Measurements from ENCODE around the gene NTNG1.

NTNG1 gene

DNA sequence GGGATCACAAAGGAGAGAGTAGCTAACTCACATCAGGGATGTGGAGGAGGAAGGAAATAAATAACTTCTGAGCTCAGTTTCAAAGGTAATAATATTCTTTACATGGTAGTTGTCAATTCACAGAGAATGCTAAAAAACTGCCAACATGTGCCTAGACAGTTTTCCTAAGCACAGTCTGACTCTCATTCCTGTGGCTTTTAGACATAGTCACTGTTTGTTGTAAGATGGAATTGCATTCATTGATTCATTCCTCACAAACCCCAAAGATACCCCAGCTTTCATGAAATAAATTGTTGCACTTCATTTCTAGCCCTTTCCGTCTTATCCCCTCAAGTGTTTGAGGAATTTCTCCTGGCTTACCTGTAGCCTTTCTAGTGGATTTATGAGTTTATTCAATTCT lies 263.9 kb downstream of the NTNG1 start:
- DNase-seq (ENCODE audit: low read depth in 2 of 2): no peak

DNA sequence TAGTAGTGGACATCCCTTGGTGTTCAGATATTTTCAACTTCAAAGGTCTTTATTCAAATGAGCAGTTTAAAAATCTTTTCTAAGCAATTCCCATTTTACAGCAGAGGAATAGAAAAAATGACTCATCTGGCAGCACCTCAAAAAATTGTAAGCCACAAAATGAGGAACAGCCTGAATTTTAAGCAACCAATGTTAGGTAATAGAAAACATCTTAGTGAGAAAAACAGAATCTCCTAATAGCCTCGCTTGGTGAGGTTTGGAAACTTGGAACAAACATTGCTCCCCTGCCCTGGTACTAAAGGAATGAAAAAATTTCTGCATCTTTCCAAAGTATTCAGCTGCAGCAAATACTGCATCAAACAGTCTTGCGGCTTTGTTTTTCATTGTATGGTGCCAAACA lies 264.4 kb downstream of the NTNG1 start:
- no peak for DNase-seq (ENCODE audit: low read depth in 2 of 2)

DNA sequence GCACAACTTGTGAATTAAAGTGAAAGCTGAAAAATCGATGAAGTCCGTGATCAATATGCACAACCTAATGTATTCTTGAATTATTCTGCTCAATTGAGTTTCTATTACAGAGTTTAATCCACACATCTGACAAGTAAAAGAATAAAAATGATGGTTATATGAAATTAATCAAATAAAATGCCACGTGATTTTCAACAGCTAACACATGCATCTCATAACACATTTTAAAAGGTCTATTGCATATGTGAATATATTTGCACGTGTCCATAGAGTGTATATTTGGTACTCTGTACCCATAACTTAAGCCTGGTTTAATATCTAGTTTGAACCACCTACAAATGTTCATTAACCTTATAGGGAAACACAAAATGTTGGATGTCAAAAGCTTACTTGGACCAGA lies 266.2 kb downstream of the NTNG1 start:
- no peak for DNase-seq (ENCODE audit: low read depth in 2 of 2)

DNA sequence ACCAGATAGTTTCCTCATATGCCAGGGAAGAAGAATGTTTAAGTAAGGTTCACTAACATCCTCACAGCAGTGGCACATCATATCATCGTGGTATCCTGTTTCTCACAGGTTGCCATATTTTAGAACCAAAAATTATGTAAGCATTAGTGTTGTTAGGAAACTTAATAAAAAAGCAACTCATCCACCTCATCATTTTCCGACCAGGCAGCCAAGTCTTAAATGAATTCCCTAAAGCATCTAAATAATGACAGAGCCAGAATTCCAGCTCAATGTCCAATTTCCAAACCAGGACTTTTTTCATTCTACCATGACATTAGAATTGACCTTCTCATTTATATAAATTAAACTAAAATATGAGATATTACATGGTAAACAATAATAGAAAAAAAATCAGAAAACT lies 272.7 kb downstream of the NTNG1 start:
- DNase-seq (ENCODE audit: low read depth in 2 of 2): no peak

DNA sequence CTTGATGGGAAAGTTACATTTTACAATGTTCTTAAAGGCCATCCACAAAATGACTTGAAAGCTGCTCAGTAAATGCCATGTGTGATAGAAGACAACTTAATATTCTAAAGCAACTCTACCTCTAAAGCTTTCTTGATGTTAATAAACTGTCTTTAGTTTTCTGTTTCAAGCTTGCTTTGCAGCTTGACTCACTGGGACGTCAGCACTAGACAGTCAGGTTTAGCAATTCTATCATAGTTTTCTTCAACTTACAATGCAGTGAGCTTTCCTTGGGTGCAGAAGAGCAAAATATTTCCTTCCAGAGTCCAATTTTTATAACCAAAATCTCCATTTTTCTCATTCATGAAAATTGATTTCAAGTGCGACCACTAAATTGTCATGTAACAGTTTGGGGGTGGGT lies 273.1 kb downstream of the NTNG1 start:
- DNase-seq (ENCODE audit: low read depth in 2 of 2): no peak

DNA sequence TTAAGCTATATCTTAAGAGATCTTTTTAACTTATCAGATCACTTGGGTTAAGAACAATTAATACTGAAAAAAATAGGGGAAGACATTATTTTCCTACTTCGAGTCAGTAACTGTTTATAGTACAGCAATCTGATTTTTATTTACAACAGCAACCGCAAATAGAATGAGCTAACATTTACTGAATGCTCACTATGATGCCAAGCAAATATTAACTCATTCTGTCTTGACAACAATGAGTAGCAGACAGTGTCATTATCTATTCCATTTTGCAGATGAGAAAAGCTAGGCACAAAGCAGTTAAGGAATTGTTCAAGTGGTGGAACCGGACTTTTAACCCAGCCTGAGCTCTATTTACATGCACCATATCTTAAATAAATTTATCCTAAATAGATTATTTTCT lies 273.7 kb downstream of the NTNG1 start:
- DNase-seq (ENCODE audit: low read depth in 2 of 2): no peak

DNA sequence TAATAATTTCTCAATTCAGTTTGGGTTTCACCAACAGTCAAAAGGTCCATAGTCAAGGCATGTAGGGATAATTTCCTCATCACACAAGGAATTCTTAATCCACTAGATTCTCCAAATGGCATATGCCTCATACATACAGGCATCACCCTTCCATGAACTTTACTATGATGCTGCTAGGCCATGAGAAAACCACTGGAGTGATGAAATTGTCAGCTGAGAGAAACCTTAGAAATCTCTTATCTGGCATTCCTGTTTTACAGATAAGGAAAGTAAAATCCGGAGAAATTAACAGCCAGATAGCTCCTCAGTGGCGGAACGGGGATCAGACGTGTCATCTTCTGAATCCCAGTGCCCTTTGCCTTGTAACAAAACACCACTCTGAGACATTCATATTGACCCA lies 274.4 kb downstream of the NTNG1 start:
- no peak for DNase-seq (ENCODE audit: low read depth in 2 of 2)

DNA sequence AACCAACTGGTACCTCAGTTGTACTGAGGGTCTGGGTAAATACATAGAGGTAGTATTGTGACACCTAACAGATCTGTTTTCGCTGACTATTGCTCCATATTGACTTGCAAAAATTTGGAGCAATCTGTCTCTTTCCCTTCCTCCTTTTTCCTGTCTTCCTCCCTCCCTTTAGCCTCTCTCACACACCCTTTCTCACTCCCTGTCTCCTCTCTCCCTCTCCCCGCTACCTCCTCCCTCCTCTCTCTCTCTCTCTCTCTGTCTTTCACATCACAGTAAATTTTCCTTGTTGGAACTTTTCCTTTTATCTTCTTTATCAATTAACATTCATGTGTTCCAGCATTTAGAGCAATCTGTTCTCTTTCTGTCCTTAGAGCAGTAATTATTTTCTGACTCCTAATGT lies 278.2 kb downstream of the NTNG1 start:
- DNase-seq (ENCODE audit: low read depth in 2 of 2): no peak

DNA sequence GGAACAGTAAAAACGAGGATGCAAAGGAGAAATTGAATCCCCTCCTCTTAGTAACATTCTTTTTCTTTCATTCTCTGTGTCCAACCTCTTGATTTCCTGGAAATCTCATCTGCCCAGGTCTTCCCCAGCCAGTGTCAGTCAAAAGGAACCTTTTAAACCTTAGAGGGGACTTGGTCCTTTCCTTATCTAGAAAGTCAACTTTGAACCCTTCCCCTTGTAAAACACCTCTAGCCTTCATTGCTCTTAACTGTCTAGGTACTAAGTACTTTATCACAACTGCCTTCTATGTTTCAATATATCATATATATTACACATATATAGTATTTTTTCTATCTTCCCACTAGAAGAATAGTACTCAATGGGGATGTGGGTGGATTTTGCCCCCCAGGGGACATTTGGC lies 282.1 kb downstream of the NTNG1 start:
- no peak for DNase-seq (ENCODE audit: low read depth in 2 of 2)

DNA sequence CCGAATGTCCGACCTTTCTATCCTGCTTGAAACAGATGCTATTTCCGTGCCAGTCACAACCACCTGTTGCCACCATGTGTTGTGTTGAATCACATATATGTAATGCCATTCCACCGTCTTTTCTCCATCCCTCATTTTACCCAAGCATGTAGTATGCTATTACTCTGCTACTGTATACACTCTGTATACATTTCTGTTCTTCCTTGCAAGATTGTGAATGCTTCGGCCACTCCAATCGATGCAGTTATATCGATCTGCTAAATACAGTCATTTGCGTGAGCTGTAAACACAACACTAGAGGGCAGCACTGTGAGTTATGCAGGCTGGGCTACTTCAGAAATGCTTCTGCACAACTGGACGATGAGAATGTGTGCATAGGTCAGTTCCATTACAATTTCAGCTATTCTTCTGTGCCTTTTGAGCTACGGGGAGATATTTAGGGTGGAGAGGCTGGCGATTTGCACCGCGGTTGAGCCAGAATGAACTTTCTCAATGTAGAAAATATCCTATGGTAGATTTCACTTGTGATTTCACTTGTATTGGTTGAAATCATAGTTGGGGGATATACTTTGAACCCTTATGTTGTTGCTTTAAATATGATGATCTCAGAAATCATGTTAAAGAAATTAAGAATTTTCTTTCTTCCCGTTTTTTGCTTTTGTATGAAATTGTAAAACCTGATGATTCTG lies 289.8 kb downstream of the NTNG1 start:
- DNase-seq (ENCODE audit: low read depth in 2 of 2): no peak

DNA sequence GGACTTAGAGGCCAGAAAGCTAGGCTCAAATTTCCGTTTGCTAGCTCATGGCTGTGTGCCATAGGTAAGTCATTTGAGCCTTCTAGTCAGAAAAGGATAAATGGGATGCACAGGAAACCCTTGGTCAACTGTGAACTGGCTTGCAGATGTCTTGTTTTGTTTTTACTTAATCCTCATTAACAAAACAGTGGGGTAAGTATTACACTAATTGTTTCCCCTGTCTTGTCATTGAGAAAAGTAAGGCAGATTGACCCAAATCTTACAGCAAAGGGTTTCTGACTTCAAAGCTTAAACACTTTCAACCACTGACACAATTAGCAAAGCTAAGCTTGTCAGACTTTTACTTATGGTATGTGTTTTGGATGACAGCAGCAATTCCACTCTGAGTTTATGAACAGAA lies 291.3 kb downstream of the NTNG1 start:
- DNase-seq (ENCODE audit: low read depth in 2 of 2): no peak

DNA sequence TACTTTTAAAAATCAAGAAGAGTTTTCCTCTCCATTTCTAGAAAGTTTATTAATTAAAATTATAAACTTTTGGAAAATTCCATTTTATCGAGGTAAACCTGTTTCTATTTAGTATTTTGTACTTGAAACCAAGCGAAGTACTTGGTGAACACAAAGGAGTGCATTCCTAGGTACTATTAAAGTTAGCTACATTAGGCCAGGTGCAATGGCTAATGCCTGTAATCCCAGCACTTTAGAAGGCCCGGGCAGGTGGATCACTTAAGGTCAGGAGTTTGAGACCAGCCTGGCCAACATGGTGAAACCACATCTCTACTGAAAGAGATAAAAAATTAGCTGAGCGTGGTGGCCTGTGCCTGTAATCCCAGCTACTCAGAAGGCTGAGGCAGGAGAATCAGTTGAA lies 292.2 kb downstream of the NTNG1 start:
- DNase-seq (ENCODE audit: low read depth in 2 of 2): no peak

DNA sequence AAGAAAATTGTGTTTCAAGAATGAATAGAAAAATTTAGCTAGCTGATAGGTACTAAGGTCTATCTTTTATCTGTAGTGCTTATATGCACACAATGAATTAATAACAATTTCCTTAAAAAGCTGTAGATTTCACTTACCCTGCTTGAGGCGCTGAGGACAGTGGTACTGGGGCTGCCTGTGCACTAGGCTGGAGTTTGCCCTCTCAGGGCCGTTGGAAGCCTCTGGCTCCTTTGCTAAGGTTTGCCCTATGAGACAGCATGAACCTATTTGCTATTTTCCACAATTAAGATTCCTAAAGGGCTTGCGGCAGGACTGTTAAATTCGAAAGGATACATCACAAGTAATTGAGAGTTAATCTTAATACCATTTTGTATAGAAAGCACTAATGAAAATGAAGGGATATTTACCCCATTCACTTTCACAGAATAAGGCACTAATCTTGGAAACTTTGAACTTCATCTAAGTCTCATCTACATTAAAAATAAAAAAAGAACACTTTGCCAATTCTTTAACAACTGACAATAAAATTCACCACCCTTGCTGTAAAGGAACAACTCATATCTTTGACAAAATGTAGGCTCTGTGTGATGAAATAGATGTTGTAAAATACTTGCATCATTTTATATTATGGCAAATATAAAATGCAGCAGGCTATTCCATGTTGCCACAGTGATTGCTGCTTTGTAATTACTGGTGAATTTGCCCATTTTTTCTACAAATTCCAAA lies 293.0 kb downstream of the NTNG1 start:
- no peak for DNase-seq (ENCODE audit: low read depth in 2 of 2)

DNA sequence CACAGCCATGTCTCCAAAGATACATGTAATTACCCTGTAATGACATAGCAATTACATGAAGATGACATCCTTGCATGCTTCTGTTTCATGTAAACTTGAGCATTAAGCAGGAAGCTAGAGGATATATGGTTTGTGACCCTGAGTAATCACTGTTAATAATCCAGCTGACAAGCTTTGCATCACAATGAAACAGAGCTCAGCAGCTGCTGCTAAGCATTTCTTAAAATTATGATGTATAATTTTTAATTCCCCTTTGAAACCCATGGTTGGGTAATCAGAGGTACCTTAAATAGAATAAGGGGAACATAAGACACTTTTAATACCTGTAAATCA lies 293.5 kb downstream of the NTNG1 start:
- no peak for DNase-seq (ENCODE audit: low read depth in 2 of 2)

DNA sequence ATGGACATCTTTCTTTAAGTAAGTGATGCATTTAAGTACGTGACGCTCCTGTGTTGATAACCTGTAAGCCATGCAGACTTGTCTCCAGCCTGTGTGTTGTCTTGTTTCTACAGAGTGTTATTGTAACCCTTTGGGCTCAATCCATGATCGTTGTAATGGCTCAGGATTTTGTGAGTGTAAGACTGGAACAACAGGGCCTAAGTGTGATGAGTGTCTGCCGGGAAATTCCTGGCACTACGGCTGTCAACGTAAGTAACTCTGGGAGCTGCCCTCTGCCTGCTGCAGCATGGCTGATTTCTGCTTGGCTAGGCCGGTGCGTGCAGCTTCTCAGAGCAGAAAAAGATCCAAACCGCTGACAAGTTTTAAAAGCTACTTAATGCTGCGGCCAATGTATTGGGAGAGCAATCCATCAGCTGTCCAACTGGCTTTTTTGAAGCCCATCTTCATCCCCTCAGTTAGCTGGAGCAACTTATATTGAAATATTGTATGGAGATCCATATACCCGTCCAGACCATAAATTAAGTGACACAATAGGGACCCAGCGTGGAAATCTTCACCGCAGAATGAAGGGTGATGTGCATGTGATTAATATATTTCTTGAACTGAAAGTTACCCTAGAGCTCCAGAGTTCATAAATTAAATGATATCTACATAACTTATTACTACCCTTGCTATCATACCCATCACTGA lies 295.9 kb downstream of the NTNG1 start:
- no peak for DNase-seq (ENCODE audit: low read depth in 2 of 2)

DNA sequence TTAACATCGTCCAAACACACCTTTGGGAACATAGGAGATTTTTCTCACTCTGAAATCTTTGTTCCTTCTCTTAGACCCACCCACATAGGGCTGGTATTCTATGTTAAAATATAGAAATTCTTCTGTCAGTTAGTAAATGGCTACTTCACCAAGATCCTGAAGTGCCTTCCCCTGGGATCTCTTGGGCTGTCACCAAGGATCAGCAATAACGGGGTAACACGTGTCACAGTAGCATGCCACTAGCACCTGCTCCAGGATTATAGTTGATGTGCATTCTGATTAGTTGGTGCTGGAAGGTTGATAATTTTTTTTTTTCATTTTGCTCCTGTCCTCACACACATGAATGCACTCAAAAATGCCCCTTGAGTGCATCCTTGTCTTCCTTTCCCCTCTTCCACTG lies 298.7 kb downstream of the NTNG1 start:
- DNase-seq (ENCODE audit: low read depth in 2 of 2): no peak

DNA sequence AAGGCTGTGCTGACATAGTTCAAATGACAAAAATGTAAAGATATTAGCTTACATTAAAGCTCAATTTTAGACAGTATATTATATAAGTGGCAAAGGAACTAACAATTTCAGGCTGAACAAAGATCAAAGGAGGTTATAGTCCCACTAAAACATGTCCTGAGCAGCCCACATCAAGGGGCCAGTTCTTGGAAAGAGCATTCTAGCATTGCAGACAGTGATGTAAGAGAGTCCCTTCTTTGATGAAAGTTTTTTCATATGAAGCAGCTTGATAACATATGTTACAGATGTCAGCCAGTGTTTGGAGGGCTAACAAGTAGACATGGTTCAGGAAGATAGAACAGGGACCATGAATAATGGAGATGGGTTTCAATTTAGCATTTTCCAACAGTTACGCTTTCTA lies 301.7 kb downstream of the NTNG1 start:
- DNase-seq (ENCODE audit: low read depth in 2 of 2): no peak

DNA sequence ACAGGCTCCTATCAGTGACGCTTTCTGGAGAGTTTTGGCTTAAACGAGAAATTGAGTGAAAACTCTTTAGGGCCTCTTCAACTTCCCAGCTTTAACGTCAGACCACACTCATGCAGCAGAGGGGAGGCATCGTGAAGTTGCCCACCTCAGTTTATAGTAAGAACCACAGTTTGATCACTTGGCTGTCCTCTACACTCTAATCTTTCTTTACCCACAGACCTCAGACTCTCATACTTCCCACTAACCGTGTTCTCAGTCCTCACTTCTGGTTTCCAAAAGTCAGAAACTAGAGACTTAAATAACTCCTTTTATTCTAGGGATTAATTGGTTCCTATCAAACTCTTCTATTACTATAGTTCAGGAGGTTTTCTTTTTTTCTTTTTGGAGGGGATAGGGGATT lies 302.2 kb downstream of the NTNG1 start:
- DNase-seq (ENCODE audit: low read depth in 2 of 2): no peak

DNA sequence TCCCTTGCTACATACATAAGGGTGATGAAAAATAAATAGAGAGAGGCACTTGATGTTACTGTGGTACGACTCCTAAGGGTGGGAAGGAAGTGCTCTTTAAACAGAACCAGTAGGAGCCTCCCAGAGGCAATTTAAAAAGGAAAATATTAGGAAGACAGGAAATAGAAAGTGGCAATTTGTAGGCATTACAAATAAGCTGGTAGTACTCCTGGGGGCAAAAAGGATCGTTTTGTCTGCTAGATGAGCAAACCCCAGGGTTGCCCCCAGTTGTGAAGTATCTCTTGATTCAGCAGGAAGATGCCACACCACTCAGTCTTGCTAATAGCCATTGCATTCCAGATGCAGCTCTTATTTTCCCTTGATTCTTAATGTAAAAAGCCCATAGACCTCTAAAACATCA lies 303.0 kb downstream of the NTNG1 start:
- DNase-seq (ENCODE audit: low read depth in 2 of 2): no peak

DNA sequence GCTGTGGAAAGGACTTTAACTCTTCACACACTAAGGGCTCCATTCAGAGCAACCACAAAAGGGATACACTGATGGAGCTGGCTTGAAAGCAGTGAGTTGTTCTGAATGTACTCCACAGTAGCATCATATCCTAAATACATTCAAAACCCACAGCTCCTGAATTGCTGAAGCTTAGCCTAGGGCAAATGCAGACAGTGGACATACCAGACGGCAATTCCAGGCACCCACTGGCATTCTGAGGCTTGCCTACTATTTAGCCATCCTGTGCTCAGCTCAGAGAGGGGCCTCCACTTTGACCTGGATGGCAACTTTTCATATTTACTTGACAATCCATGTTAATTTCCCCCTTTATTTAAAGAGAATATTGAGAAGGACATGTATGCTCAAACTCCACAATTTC lies 303.5 kb downstream of the NTNG1 start:
- no peak for DNase-seq (ENCODE audit: low read depth in 2 of 2)

DNA sequence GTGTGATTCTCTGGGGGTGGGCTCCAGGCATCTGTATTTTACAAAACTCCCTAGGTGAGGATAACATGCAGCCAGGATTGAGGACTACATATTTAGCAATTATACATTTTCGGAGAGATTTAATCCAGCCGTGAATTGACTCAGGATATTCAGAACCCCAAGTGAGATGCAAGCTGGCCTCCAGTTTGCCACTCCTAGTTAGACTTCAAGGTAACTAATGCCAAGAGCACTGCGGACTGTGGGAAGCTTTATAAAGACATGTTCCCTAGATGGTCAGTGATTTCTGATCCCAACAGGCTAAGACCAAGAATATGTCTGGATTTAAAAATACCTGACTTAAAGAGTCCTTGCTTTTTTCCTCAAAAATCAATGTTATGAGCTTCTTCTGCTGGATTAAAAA lies 308.5 kb downstream of the NTNG1 start:
- no peak for DNase-seq (ENCODE audit: low read depth in 2 of 2)

DNA sequence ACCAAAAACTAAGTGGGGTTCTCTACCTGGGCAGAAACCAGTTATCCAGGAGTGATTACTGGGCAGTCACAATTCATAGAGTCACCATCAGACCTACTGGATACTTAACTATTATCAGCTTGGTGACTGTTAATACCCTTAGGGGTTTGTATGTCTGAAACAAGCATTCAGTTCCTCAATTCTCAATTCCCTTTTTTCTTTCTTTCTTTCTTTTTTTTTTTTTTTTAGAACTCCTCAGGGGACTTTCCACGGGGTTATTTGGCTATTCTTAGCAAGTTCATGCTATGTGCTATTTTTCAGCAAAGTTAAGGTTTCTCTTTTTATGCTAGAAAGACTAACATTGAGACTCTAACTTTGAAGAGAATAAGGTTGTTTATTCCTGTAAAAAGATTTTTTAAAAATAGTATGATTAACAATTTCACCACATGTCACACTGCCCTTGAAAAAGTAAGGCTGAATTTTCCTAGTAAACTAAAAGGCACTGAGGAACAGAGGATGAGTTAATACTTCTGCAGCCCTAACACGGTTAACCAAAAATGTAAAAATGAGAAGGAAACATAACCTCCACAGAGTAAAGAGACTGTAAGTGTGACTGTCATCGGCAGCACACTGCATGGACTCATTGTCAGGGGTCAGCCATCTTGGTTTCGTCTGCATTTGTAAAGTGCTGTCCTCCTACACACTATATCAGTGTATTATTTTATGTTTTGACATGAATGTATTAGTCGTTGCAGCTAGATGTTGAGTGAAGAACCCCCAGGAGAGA lies 310.2 kb downstream of the NTNG1 start:
- no peak for DNase-seq (ENCODE audit: low read depth in 2 of 2)

DNA sequence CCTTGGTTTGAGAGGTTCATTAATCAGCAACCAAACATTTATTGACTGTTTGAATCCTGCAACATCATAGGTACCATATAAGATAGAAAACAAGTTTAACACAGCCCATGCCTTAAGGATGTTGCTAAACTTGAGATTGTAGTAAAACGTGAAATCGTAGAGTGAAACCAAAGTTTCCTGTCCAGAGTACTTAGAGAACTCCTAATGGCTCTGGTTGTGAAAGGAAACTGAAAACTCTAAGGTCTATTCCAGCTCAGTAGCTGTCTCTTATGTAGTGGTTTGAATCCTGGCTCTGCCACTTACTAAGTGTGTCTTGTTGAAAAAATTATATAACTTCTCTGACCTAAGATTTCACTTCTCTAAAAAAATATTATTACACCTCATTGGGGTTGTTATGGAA lies 310.9 kb downstream of the NTNG1 start:
- DNase-seq (ENCODE audit: low read depth in 2 of 2): no peak
